Neural progenitor cell (in vitro differentiated cells): ENCODE results near the gene NR3C2. TPM values are rescaled to one million over a fixed set of nuclear protein-coding genes. Genes with fewer than 3 reads are reported as not detected.
A peak's percentile ranks its signal among the peaks of the same experiment; 100 is the strongest.

ENCODE experiments used
- DNase-seq: peaks from one replicate; pipeline ENCODE4 v3.0.0-alpha.2; 2016; ENCODE audit warnings: low spot score
- H2AFZ ChIP-seq: fragments of 200-600 bp; sonication (generic); replicated peaks from 2 replicates; pipeline ENCODE4 v1.6.1; 2016; ENCODE audit warnings: antibody characterized with exemption
- H3F3A ChIP-seq: fragments of 200-600 bp; sonication (generic); 2 replicates; pipeline ENCODE4 v1.6.1; 2016; ENCODE audit warnings: antibody characterized with exemption, low read depth
- H3K27ac ChIP-seq: fragments of 200-600 bp; sonication (generic); 2 replicates; pipeline ENCODE4 v1.5.1; 2016; ENCODE audit warnings: mild to moderate bottlenecking
- H3K27me3 ChIP-seq: fragments of 200-600 bp; sonication (generic); 2 replicates; pipeline ENCODE4 v1.6.1; 2016; ENCODE audit warnings: mild to moderate bottlenecking, moderate library complexity
- H3K36me3 ChIP-seq: fragments of 200-600 bp; sonication (generic); 2 replicates; pipeline ENCODE4 v1.5.1; 2016
- H3K4me1 ChIP-seq: fragments of 200-600 bp; sonication (generic); 2 replicates; pipeline ENCODE4 v1.6.1; 2016; ENCODE audit warnings: mixed run types
- H3K4me2 ChIP-seq: fragments of 200-600 bp; sonication (generic); 2 replicates; pipeline ENCODE4 v1.6.1; 2016
- H3K4me3 ChIP-seq: fragments of 200-600 bp; sonication (generic); 2 replicates; pipeline ENCODE4 v1.5.1; 2016
- H3K79me2 ChIP-seq: fragments of 200-600 bp; sonication (generic); 2 replicates; pipeline ENCODE4 v1.6.1; 2016; ENCODE audit warnings: low read depth
- H3K9ac ChIP-seq: fragments of 200-600 bp; sonication (generic); 2 replicates; pipeline ENCODE4 v1.6.1; 2016
- H3K9me3 ChIP-seq: fragments of 200-600 bp; sonication (generic); 2 replicates; pipeline ENCODE4 v1.5.1; 2016; ENCODE audit warnings: low read depth
- H4K20me1 ChIP-seq: fragments of 200-600 bp; sonication (generic); 2 replicates; pipeline ENCODE4 v1.6.1; 2016; ENCODE audit warnings: low read depth
- H3K27ac Mint-ChIP-seq: 3 replicates; pipeline ENCODE4 v1.8.0; 2021; ENCODE audit warnings: mixed read lengths
- H3K27me3 Mint-ChIP-seq: 2 replicates; pipeline ENCODE4 v1.8.0; 2022; ENCODE audit warnings: low read depth, mild to moderate bottlenecking, inconsistent platforms, moderate library complexity, mixed read lengths; ENCODE audit not compliant: insufficient read depth
- H3K36me3 Mint-ChIP-seq: 3 replicates; pipeline ENCODE4 v1.8.0; 2021; ENCODE audit warnings: mixed read lengths
- H3K4me1 Mint-ChIP-seq: 3 replicates; pipeline ENCODE4 v1.8.0; 2021; ENCODE audit warnings: mixed read lengths
- H3K4me3 Mint-ChIP-seq: 3 replicates; pipeline ENCODE4 v1.8.0; 2021; ENCODE audit warnings: mild to moderate bottlenecking, moderate library complexity, mixed read lengths
- H3K9me3 Mint-ChIP-seq: 3 replicates; pipeline ENCODE4 v1.8.0; 2020; ENCODE audit warnings: mixed read lengths
- EZH2 ChIP-seq: fragments of 200-600 bp; sonication (generic); IDR thresholded peaks from 2 replicates; pipeline ENCODE4 v1.6.1; 2017; ENCODE audit warnings: antibody characterized with exemption, mild to moderate bottlenecking, moderate library complexity
- EZH2phosphoT487 ChIP-seq: fragments of 200-600 bp; sonication (generic); IDR thresholded peaks from 2 replicates; pipeline ENCODE4 v1.6.1; 2017; ENCODE audit warnings: antibody characterized with exemption
- total RNA-seq: library from RNA; depleted of rRNA; stranded (reverse); fragments of >200 nt; gene quantifications from 2 replicates; pipeline ENCODE4 v1.2.3, GENCODE V29; 2015; ENCODE audit warnings: low replicate concordance
- TF ChIP-seq, protein P1 (sequence below): fragments of 200-600 bp; sonication (generic); IDR thresholded peaks from 2 replicates; pipeline ENCODE4 v1.5.1; 2017; ENCODE audit warnings: antibody characterized with exemption, mild to moderate bottlenecking

The NR3C2 gene
- total RNA-seq, 1 donor from 2014 or later: 0.73 TPM

DNA sequence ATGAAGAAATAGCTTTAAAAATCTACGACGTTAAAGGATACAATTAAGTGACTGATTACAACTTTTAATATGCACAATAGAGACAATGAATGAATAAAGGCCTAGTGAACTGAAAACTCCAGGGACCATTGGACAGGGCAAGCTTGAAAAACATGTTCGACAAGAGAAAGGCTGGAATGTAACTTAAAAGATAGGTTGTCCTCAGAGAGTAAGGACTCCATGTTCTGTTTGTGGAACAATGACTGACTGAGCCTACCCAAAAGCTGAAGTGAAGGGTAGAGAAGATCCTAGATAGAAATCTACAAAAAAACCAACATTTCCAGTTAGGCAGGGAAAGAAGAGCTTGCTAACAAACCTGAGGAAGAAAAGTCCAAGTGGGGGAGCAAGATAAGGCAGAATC is 173.4 kb downstream of the NR3C2 start:
- Histone ChIP-seq H4K20me1 (no peaks in the 10 kb centered on the region), H3K9ac (no peak overlapping the region), H2AFZ (peak overlapping the region; percentile 34), H3K79me2 (no peaks in the 10 kb centered on the region), H3K4me3 (no peak overlapping the region), H3K4me1 (no peaks in the 10 kb centered on the region), H3F3A (no peaks in the 10 kb centered on the region), H3K4me2 (no peak overlapping the region), H3K27me3 (no peaks in the 10 kb centered on the region), H3K9me3 (no peaks in the 10 kb centered on the region), H3K36me3 (no peaks in the 10 kb centered on the region), H3K27ac (no peak overlapping the region)
- Mint-ChIP-seq H3K9me3 (no peaks in the 10 kb centered on the region), H3K36me3 (no peaks in the 10 kb centered on the region), H3K4me1 (no peaks in the 10 kb centered on the region), H3K27ac (no peak overlapping the region), H3K27me3 (no peaks in the 10 kb centered on the region), H3K4me3 (no peak overlapping the region)
- DNase-seq: no peak
- TF ChIP-seq EZH2phosphoT487 (no peak), EZH2 (no peak)
- TF ChIP-seq, protein P1, sequence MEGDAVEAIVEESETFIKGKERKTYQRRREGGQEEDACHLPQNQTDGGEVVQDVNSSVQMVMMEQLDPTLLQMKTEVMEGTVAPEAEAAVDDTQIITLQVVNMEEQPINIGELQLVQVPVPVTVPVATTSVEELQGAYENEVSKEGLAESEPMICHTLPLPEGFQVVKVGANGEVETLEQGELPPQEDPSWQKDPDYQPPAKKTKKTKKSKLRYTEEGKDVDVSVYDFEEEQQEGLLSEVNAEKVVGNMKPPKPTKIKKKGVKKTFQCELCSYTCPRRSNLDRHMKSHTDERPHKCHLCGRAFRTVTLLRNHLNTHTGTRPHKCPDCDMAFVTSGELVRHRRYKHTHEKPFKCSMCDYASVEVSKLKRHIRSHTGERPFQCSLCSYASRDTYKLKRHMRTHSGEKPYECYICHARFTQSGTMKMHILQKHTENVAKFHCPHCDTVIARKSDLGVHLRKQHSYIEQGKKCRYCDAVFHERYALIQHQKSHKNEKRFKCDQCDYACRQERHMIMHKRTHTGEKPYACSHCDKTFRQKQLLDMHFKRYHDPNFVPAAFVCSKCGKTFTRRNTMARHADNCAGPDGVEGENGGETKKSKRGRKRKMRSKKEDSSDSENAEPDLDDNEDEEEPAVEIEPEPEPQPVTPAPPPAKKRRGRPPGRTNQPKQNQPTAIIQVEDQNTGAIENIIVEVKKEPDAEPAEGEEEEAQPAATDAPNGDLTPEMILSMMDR: no peak

DNA sequence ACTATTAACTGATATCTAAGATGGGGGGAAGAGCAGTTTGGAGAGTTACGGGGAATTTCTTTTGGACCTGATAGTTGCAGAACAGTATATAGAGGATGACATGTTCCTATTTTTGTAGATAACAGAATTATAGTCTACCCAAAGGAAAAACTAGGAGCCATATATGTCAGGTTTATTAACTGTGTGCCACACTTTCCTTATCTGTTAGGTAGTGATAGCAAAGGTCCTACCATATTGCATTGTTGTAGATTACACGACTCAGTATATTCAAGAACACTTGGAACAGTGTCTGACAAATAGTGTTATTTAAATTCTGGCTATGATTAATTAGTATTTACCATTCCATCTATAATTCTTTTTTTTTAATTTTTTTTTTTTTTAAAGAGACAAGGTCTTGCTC is 175.3 kb downstream of the NR3C2 start:
- Mint-ChIP-seq H3K4me3 (no peak overlapping the region), H3K36me3 (no peaks in the 10 kb centered on the region), H3K27me3 (no peaks in the 10 kb centered on the region), H3K9me3 (no peaks in the 10 kb centered on the region), H3K27ac (no peak overlapping the region), H3K4me1 (no peaks in the 10 kb centered on the region)
- Histone ChIP-seq H3K27ac (no peak overlapping the region), H4K20me1 (no peaks in the 10 kb centered on the region), H3K79me2 (no peaks in the 10 kb centered on the region), H3K4me3 (no peak overlapping the region), H3K36me3 (no peaks in the 10 kb centered on the region), H3K9me3 (no peaks in the 10 kb centered on the region), H3F3A (no peaks in the 10 kb centered on the region), H2AFZ (no peak overlapping the region), H3K4me2 (no peak overlapping the region), H3K4me1 (no peaks in the 10 kb centered on the region), H3K27me3 (no peaks in the 10 kb centered on the region), H3K9ac (no peak overlapping the region)
- TF ChIP-seq EZH2 (no peak), EZH2phosphoT487 (no peak)
- TF ChIP-seq, protein P1: no peak
- DNase-seq: no peak

DNA sequence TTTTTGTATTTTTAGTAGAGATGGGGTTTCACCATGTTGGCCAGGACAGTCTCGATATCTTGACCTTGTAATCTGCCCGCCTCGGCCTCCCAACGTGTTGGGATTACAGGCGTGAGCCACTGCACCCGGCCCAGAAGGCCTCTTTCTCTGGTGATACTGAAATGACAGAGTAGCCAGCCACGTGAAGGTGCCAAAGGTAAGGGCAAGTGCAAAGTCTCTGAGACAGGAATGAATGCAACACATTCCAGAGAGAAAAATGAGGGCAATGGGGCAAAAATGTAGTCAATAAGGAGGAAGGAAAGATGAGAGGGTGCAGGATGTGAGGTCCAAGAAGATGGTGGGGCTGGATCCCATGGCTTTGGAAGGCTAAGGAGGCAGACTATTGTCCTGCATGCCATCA is 176.0 kb downstream of the NR3C2 start:
- no peak for DNase-seq
- no peaks in the 10 kb centered on the region for H3K36me3 Mint-ChIP-seq

More for the DNA sequence above, 176.0 kb downstream of the NR3C2 start:
- H4K20me1 ChIP-seq: no peaks in the 10 kb centered on the region
- H3K4me1 ChIP-seq: no peaks in the 10 kb centered on the region
- no peaks in the 10 kb centered on the region for H3F3A ChIP-seq
- H3K79me2 ChIP-seq: no peaks in the 10 kb centered on the region
- H3K9me3 Mint-ChIP-seq: no peaks in the 10 kb centered on the region
- H3K4me3 Mint-ChIP-seq: no peak overlapping the region
- no peak overlapping the region for H3K9ac ChIP-seq
- no peaks in the 10 kb centered on the region for H3K27me3 ChIP-seq
- H3K4me2 ChIP-seq: no peak overlapping the region
- no peak overlapping the region for H3K27ac Mint-ChIP-seq
- H3K27ac ChIP-seq: no peak overlapping the region
- H3K4me3 ChIP-seq: no peak overlapping the region
- no peaks in the 10 kb centered on the region for H3K9me3 ChIP-seq
- no peak overlapping the region for H2AFZ ChIP-seq
- H3K27me3 Mint-ChIP-seq: no peaks in the 10 kb centered on the region
- TF ChIP-seq EZH2phosphoT487 (no peak), EZH2 (no peak)
- TF ChIP-seq, protein P1: no peak
- H3K4me1 Mint-ChIP-seq: no peaks in the 10 kb centered on the region
- H3K36me3 ChIP-seq: no peaks in the 10 kb centered on the region
